ENCODE data around the gene PRKACB.
"Not testable (repeated sequence)": the region's sequence is repeated elsewhere in the genome, so short reads cannot be mapped to it uniquely, and the experiment has no call there.

Gene PRKACB

DNA sequence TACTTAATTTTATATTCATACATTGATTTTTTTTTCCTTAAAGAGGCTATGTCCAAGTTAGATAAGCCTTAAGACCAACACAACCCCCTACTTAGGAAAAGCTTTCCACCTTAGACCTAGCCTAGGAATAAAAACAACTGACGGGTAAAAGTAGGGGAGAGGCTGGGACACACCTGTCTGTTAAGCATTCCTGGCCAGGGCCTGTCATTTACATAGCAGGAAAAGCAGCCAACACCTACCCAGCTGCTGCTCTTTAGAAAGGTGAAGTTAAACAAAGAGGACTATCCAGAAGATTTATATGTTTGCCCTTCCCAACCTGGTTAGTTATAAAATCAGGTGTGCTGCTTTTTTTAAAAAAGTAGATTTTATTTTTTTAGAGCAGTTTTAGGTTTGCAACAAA, 128.3 kb downstream of the PRKACB start:
- DNase-seq = no peak

- no peak for DNase-seq
Observed at GRCh38 chr1:84277343-84278059, 133.4 kb downstream of the PRKACB start.

DNA sequence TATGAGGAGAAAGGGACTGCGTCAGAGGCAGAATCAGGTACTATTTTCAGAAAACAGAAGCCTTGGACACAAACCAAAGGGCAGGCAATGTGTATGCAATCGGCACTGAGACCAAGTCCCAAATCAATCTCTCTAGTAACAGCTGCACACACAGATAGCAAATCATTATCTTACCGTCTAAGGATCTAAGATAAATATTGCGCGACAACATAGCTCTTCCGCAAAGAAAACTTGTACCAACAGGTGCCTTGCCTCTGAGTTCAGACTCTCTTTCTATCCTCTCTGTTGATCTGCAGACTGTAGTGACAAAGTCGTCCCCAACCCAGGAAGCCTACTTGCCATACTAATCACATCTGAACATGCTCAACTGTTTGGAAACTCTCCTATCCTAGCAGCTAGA, 134.8 kb downstream of the PRKACB start:
- no peak for DNase-seq

- DNase-seq = no peak
Observed at GRCh38 chr1:84280912-84281311, 136.8 kb downstream of the PRKACB start.

GRCh38 chr1:84282780-84283333, 138.8 kb downstream of the PRKACB start:
- DNase-seq = no peak

GRCh38 chr1:84283381-84283780, 139.3 kb downstream of the PRKACB start:
- no peak for DNase-seq

DNA sequence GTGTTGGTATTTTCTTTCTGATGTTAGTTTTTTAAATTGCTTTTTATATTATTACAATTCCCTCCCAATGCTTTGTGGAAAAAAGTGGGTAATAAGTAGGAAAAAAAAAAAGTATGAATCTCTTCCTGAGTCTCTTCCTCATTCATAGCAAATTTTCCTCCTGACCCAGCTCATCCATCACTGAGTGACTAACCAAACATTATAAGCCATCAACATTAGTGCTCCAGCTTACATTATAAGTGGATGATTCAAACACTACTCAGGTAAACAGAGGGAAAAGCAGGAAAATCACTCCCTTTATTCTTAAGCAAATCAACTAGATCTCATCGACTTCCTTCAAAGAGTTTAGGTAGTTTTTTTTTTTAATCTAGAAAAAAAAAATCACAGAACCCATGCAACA, 142.0 kb downstream of the PRKACB start:
- DNase-seq = no peak

DNA sequence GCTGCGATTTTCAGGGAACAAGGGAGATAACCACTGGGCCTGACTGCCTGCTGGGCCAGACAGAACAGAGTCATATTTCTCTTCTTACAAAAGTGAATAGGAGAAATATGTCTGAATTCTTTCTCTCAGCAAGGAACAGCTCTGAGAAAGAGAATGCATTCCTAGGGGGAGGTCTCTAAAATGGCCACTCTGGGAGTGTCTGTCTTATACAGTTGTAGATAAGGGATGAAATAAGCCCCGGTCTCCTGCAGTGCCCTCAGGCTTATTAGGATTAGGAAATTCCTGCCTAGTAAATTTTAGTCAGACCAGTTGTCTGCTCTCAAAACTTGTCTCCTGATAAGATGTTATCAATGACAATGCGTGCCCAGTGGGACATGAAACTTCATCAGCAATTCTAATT, 143.3 kb downstream of the PRKACB start:
- DNase-seq = not testable (repeated sequence)

Data from KG1 (cell line).